MM.1S (cell line): ENCODE results near the gene SPIRE2.

ENCODE experiments used
- EZH2phosphoT487 ChIP-seq: fragments of 300-600 bp; sonication (generic); IDR thresholded peaks from 2 replicates; pipeline ENCODE4 v1.6.1; 2018; ENCODE audit warnings: antibody characterized with exemption, low read length
- TF ChIP-seq, protein P1 (sequence below): fragments of 300-600 bp; sonication (generic); IDR thresholded peaks from 2 replicates; pipeline ENCODE4 v1.5.1; 2016; ENCODE audit warnings: antibody characterized with exemption, low read length, mixed read lengths

DNA sequence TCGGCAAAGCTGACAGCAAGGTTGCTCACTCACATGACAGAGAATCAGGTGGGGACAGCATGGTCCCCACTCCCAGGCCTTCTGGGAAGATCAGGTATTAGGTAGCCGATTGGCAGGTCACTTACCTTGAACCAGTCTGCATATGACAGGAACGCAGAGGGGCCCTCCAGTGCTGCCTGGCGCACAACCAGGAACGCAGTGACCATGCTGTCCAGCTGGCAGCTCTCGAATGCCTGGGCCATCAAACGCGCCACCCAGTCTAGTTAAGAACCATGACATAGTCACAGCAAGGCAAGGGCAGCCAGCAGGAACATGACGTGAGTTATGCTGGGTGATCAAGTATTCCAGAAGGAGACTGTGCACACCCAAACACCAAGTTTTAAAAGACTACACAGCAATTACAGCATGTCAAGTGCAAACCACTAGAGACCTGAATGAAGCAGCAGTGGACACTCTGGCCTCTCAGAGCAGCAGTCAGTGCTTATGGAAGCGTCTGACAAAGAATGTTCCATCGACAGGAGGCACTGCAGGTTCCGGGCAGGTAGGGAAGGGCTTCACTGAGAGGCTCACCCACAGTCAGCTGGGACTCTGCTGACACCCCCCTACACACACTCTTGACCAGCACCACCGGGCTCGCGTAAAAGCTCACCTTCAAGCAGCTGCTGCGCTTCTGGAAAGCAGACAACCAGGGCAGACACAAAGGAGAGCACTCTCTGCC, 36.8 kb upstream of the SPIRE2 start:
- TF ChIP-seq, protein P1, sequence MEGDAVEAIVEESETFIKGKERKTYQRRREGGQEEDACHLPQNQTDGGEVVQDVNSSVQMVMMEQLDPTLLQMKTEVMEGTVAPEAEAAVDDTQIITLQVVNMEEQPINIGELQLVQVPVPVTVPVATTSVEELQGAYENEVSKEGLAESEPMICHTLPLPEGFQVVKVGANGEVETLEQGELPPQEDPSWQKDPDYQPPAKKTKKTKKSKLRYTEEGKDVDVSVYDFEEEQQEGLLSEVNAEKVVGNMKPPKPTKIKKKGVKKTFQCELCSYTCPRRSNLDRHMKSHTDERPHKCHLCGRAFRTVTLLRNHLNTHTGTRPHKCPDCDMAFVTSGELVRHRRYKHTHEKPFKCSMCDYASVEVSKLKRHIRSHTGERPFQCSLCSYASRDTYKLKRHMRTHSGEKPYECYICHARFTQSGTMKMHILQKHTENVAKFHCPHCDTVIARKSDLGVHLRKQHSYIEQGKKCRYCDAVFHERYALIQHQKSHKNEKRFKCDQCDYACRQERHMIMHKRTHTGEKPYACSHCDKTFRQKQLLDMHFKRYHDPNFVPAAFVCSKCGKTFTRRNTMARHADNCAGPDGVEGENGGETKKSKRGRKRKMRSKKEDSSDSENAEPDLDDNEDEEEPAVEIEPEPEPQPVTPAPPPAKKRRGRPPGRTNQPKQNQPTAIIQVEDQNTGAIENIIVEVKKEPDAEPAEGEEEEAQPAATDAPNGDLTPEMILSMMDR: no peak
- no peak for TF ChIP-seq EZH2phosphoT487
